Measurements from ENCODE around the gene TOP1. TPM values are rescaled to one million over a fixed set of nuclear protein-coding genes. Genes with fewer than 3 reads are reported as not detected.

Gene TOP1
- total RNA-seq, 1 experiment from 2014 or later, result 81.8 TPM

DNA sequence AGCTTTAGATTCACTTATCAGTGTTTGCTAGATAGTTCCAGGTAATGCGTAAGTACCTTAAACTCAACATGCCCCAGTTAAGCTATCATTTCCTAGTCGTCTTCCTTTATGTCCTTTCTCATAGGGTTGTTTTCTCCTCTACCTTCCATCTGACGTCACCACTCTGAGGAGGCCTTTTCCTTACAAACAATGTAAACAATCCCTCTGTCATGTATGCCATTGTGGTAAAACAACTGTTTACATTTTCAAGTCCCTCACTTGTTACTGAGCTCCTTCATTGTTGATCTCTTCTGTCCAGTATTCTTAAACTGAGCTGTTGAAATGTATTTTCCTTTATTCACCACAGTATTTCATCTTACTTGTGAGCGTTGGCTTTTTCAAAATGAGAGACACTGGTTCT, 63.3 kb downstream of the TOP1 start:
- TF ChIP-seq, protein P1, sequence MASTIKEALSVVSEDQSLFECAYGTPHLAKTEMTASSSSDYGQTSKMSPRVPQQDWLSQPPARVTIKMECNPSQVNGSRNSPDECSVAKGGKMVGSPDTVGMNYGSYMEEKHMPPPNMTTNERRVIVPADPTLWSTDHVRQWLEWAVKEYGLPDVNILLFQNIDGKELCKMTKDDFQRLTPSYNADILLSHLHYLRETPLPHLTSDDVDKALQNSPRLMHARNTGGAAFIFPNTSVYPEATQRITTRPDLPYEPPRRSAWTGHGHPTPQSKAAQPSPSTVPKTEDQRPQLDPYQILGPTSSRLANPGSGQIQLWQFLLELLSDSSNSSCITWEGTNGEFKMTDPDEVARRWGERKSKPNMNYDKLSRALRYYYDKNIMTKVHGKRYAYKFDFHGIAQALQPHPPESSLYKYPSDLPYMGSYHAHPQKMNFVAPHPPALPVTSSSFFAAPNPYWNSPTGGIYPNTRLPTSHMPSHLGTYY (CRISPR knock-in tag; IDR thresholded peaks at IDR 0.05), result no peak
- TF ChIP-seq, protein P2, sequence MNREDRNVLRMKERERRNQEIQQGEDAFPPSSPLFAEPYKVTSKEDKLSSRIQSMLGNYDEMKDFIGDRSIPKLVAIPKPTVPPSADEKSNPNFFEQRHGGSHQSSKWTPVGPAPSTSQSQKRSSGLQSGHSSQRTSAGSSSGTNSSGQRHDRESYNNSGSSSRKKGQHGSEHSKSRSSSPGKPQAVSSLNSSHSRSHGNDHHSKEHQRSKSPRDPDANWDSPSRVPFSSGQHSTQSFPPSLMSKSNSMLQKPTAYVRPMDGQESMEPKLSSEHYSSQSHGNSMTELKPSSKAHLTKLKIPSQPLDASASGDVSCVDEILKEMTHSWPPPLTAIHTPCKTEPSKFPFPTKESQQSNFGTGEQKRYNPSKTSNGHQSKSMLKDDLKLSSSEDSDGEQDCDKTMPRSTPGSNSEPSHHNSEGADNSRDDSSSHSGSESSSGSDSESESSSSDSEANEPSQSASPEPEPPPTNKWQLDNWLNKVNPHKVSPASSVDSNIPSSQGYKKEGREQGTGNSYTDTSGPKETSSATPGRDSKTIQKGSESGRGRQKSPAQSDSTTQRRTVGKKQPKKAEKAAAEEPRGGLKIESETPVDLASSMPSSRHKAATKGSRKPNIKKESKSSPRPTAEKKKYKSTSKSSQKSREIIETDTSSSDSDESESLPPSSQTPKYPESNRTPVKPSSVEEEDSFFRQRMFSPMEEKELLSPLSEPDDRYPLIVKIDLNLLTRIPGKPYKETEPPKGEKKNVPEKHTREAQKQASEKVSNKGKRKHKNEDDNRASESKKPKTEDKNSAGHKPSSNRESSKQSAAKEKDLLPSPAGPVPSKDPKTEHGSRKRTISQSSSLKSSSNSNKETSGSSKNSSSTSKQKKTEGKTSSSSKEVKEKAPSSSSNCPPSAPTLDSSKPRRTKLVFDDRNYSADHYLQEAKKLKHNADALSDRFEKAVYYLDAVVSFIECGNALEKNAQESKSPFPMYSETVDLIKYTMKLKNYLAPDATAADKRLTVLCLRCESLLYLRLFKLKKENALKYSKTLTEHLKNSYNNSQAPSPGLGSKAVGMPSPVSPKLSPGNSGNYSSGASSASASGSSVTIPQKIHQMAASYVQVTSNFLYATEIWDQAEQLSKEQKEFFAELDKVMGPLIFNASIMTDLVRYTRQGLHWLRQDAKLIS (CRISPR knock-in tag; IDR thresholded peaks at IDR 0.05; ENCODE audit: borderline replicate concordance), result no peak
- TF ChIP-seq ZNF317 (CRISPR knock-in tag; IDR thresholded peaks at IDR 0.05; ENCODE audit: borderline replicate concordance, low read depth), result no peak
- TF ChIP-seq, protein P3, sequence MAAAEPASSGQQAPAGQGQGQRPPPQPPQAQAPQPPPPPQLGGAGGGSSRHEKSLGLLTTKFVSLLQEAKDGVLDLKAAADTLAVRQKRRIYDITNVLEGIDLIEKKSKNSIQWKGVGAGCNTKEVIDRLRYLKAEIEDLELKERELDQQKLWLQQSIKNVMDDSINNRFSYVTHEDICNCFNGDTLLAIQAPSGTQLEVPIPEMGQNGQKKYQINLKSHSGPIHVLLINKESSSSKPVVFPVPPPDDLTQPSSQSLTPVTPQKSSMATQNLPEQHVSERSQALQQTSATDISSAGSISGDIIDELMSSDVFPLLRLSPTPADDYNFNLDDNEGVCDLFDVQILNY (CRISPR knock-in tag; IDR thresholded peaks at IDR 0.05), result no peak
- no peak for TF ChIP-seq ZBTB21 (CRISPR knock-in tag; IDR thresholded peaks at IDR 0.05; ENCODE audit: borderline replicate concordance)
- TF ChIP-seq, protein P4, sequence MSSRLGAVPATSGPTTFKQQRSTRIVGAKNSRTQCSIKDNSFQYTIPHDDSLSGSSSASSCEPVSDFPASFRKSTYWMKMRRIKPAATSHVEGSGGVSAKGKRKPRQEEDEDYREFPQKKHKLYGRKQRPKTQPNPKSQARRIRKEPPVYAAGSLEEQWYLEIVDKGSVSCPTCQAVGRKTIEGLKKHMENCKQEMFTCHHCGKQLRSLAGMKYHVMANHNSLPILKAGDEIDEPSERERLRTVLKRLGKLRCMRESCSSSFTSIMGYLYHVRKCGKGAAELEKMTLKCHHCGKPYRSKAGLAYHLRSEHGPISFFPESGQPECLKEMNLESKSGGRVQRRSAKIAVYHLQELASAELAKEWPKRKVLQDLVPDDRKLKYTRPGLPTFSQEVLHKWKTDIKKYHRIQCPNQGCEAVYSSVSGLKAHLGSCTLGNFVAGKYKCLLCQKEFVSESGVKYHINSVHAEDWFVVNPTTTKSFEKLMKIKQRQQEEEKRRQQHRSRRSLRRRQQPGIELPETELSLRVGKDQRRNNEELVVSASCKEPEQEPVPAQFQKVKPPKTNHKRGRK (CRISPR knock-in tag; IDR thresholded peaks at IDR 0.05; ENCODE audit: borderline replicate concordance), result no peak
- TF ChIP-seq TEAD4 (CRISPR knock-in tag; IDR thresholded peaks at IDR 0.05), result no peak
- no peak for TF ChIP-seq ZNF671 (CRISPR knock-in tag; IDR thresholded peaks at IDR 0.05)
- TF ChIP-seq, protein P5, sequence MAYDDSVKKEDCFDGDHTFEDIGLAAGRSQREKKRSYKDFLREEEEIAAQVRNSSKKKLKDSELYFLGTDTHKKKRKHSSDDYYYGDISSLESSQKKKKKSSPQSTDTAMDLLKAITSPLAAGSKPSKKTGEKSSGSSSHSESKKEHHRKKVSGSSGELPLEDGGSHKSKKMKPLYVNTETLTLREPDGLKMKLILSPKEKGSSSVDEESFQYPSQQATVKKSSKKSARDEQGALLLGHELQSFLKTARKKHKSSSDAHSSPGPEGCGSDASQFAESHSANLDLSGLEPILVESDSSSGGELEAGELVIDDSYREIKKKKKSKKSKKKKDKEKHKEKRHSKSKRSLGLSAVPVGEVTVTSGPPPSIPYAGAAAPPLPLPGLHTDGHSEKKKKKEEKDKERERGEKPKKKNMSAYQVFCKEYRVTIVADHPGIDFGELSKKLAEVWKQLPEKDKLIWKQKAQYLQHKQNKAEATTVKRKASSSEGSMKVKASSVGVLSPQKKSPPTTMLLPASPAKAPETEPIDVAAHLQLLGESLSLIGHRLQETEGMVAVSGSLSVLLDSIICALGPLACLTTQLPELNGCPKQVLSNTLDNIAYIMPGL (CRISPR knock-in tag; IDR thresholded peaks at IDR 0.05), result no peak
- TF ChIP-seq, protein P6, sequence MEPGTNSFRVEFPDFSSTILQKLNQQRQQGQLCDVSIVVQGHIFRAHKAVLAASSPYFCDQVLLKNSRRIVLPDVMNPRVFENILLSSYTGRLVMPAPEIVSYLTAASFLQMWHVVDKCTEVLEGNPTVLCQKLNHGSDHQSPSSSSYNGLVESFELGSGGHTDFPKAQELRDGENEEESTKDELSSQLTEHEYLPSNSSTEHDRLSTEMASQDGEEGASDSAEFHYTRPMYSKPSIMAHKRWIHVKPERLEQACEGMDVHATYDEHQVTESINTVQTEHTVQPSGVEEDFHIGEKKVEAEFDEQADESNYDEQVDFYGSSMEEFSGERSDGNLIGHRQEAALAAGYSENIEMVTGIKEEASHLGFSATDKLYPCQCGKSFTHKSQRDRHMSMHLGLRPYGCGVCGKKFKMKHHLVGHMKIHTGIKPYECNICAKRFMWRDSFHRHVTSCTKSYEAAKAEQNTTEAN (CRISPR knock-in tag; IDR thresholded peaks at IDR 0.05), result no peak
- TF ChIP-seq ATF1 (CRISPR knock-in tag; IDR thresholded peaks at IDR 0.05), result no peak
- TF ChIP-seq, protein P7, sequence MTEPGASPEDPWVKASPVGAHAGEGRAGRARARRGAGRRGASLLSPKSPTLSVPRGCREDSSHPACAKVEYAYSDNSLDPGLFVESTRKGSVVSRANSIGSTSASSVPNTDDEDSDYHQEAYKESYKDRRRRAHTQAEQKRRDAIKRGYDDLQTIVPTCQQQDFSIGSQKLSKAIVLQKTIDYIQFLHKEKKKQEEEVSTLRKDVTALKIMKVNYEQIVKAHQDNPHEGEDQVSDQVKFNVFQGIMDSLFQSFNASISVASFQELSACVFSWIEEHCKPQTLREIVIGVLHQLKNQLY (CRISPR knock-in tag; IDR thresholded peaks at IDR 0.05), result no peak
- peaks cover 45% of the 10 kb centered on the region for H3K36me3 Mint-ChIP-seq
- ChIA-PET CTCF (interaction anchor here (1.1 to 2.2 kb wide), 2 partner anchors 43 to 101 kb away, joined by 3 to 10 read pairs; no protein-coding TSS in a partner anchor), POLR2A (no interaction called here)
- peak overlapping the region; percentile 83; the same call in 1 of the 2 replicates for H3K27ac Mint-ChIP-seq
- H3K4me3 Mint-ChIP-seq, result no peak overlapping the region
- peaks cover 3% of the 10 kb centered on the region; the same call in 1 of the 2 replicates for H3K9me3 Mint-ChIP-seq
- ATAC-seq (no peak), DNase-seq (ENCODE audit: low spot score) (no peak)
- H3K4me1 Mint-ChIP-seq, result peaks cover 9% of the 10 kb centered on the region
- no peaks in the 10 kb centered on the region for H3K27me3 Mint-ChIP-seq (ENCODE audit: low read depth)

Measured in WTC11 (cell line).